Measurements from ENCODE around the gene NUDT11.
"Not testable (repeated sequence)": the region's sequence is repeated elsewhere in the genome, so short reads cannot be mapped to it uniquely, and the experiment has no call there.

Gene NUDT11

GRCh38 chrX:51494409-51494808, 2.0 kb downstream of the NUDT11 start:
- Histone ChIP-seq H3K27ac (no peak overlapping the region), H3K36me3 (ENCODE audit: control insufficient read depth, insufficient read depth, low read length) (no peaks in the 10 kb centered on the region), H3K4me1 (no peaks in the 10 kb centered on the region), H3K9ac (no peak overlapping the region), H3K9me3 (ENCODE audit: control insufficient read depth, low read length) (no peaks in the 10 kb centered on the region), H3K4me2 (ENCODE audit: low read length) (no peak overlapping the region), H2AFZ (no peak overlapping the region), H3K4me3 (ENCODE audit: low read depth, low read length) (no peak overlapping the region), H3K27me3 (ENCODE audit: control insufficient read depth, insufficient read depth, low read length) (no peaks in the 10 kb centered on the region), H3K79me2 (no peaks in the 10 kb centered on the region)
- TF ChIP-seq CTCF (IDR thresholded peaks at IDR 0.05) = no peak

GRCh38 chrX:51487960-51488267, 8.5 kb downstream of the NUDT11 start:
- Histone ChIP-seq H3K9me3 (ENCODE audit: control insufficient read depth, low read length) (no peaks in the 10 kb centered on the region), H3K4me1 (no peaks in the 10 kb centered on the region), H3K79me2 (no peaks in the 10 kb centered on the region), H2AFZ (no peak overlapping the region), H3K4me3 (ENCODE audit: low read depth, low read length) (no peak overlapping the region), H3K27me3 (ENCODE audit: control insufficient read depth, insufficient read depth, low read length) (no peaks in the 10 kb centered on the region), H3K9ac (no peak overlapping the region), H3K4me2 (ENCODE audit: low read length) (no peak overlapping the region), H3K36me3 (ENCODE audit: control insufficient read depth, insufficient read depth, low read length) (no peaks in the 10 kb centered on the region), H3K27ac (no peak overlapping the region)
- TF ChIP-seq CTCF (IDR thresholded peaks at IDR 0.05) = no peak

GRCh38 chrX:51484616-51485015, 11.8 kb downstream of the NUDT11 start:
- Histone ChIP-seq H3K9me3 (ENCODE audit: control insufficient read depth, low read length) (no peaks in the 10 kb centered on the region), H3K36me3 (ENCODE audit: control insufficient read depth, insufficient read depth, low read length) (no peaks in the 10 kb centered on the region), H3K79me2 (no peaks in the 10 kb centered on the region), H3K27ac (no peak overlapping the region), H3K27me3 (ENCODE audit: control insufficient read depth, insufficient read depth, low read length) (no peaks in the 10 kb centered on the region), H3K9ac (no peak overlapping the region), H2AFZ (no peak overlapping the region), H3K4me2 (ENCODE audit: low read length) (no peak overlapping the region), H3K4me3 (ENCODE audit: low read depth, low read length) (no peak overlapping the region), H3K4me1 (no peaks in the 10 kb centered on the region)
- TF ChIP-seq CTCF (IDR thresholded peaks at IDR 0.05) = no peak

- H3K4me2 ChIP-seq (ENCODE audit: low read length); H3K9me3 ChIP-seq (ENCODE audit: control insufficient read depth, low read length); H2AFZ ChIP-seq; H3K79me2 ChIP-seq; H3K9ac ChIP-seq; H3K4me1 ChIP-seq; H3K27ac ChIP-seq; H3K27me3 ChIP-seq (ENCODE audit: control insufficient read depth, insufficient read depth, low read length); H3K4me3 ChIP-seq (ENCODE audit: low read depth, low read length); H3K36me3 ChIP-seq (ENCODE audit: control insufficient read depth, insufficient read depth, low read length): not testable (repeated sequence)
Measured at GRCh38 chrX:51482411-51482810, 14.0 kb downstream of the NUDT11 start.

GRCh38 chrX:51476930-51477329, 19.5 kb downstream of the NUDT11 start:
- Histone ChIP-seq H3K27ac (no peak overlapping the region), H3K4me1 (no peaks in the 10 kb centered on the region), H3K9me3 (ENCODE audit: control insufficient read depth, low read length) (no peaks in the 10 kb centered on the region), H3K27me3 (ENCODE audit: control insufficient read depth, insufficient read depth, low read length) (no peaks in the 10 kb centered on the region), H3K79me2 (no peaks in the 10 kb centered on the region), H3K4me3 (ENCODE audit: low read depth, low read length) (no peak overlapping the region), H3K36me3 (ENCODE audit: control insufficient read depth, insufficient read depth, low read length) (no peaks in the 10 kb centered on the region), H3K4me2 (ENCODE audit: low read length) (no peak overlapping the region), H3K9ac (no peak overlapping the region), H2AFZ (no peak overlapping the region)
- no peak for TF ChIP-seq CTCF (IDR thresholded peaks at IDR 0.05)
